ENCODE measurements around the gene IQSEC2.

The IQSEC2 gene

GRCh38 chrX:53262189-53262917, 19.0 kb downstream of the IQSEC2 start:
- no peak overlapping the region for H3K27ac ChIP-seq (ENCODE audit: low read depth, low read length)
- H3K4me1 ChIP-seq (ENCODE audit: insufficient read depth, low read length) = no peaks in the 10 kb centered on the region
- H3K27me3 ChIP-seq (ENCODE audit: control insufficient read depth in 1 of 2, insufficient read depth in 2 of 2, low read length in 2 of 2) = peaks cover 0 to 8% of the 10 kb centered on the region in 2 donors
- no peak overlapping the region for H3K4me3 ChIP-seq (ENCODE audit: low read depth in 1 of 2, low read length in 2 of 2)
- no peak overlapping the region for H3K9ac ChIP-seq (ENCODE audit: low read length)
- H3K36me3 ChIP-seq (ENCODE audit: insufficient read depth, low read length) = no peaks in the 10 kb centered on the region
- H3K9me3 ChIP-seq (ENCODE audit: low read length) = no peaks in the 10 kb centered on the region

- peaks cover 0 to 17% of the 10 kb centered on the region in 2 donors for H3K27me3 ChIP-seq (ENCODE audit: control insufficient read depth in 1 of 2, insufficient read depth in 2 of 2, low read length in 2 of 2)
These were observed 19.9 kb downstream of the IQSEC2 start for GRCh38 chrX:53261355-53261972.

GRCh38 chrX:53260836-53261235, 20.5 kb downstream of the IQSEC2 start:
- no peaks in the 10 kb centered on the region for H3K4me1 ChIP-seq (ENCODE audit: insufficient read depth, low read length)
- H3K9ac ChIP-seq (ENCODE audit: low read length) = no peak overlapping the region
- peaks cover 0 to 19% of the 10 kb centered on the region in 2 donors for H3K27me3 ChIP-seq (ENCODE audit: control insufficient read depth in 1 of 2, insufficient read depth in 2 of 2, low read length in 2 of 2)
- no peaks in the 10 kb centered on the region for H3K9me3 ChIP-seq (ENCODE audit: low read length)
- H3K36me3 ChIP-seq (ENCODE audit: insufficient read depth, low read length) = no peaks in the 10 kb centered on the region
- H3K27ac ChIP-seq (ENCODE audit: low read depth, low read length) = no peak overlapping the region
- H3K4me3 ChIP-seq (ENCODE audit: low read depth in 1 of 2, low read length in 2 of 2) = no peak overlapping the region

More at GRCh38 chrX:53261355-53261972, 19.9 kb downstream of the IQSEC2 start:
- H3K9me3 ChIP-seq (ENCODE audit: low read length) = no peaks in the 10 kb centered on the region
- H3K27ac ChIP-seq (ENCODE audit: low read depth, low read length) = no peak overlapping the region
- no peak overlapping the region for H3K4me3 ChIP-seq (ENCODE audit: low read depth in 1 of 2, low read length in 2 of 2)
- no peak overlapping the region for H3K9ac ChIP-seq (ENCODE audit: low read length)
- no peaks in the 10 kb centered on the region for H3K4me1 ChIP-seq (ENCODE audit: insufficient read depth, low read length)
- no peaks in the 10 kb centered on the region for H3K36me3 ChIP-seq (ENCODE audit: insufficient read depth, low read length)

GRCh38 chrX:53257670-53258423, 23.5 kb downstream of the IQSEC2 start:
- Histone ChIP-seq H3K9me3 (ENCODE audit: low read length) (no peaks in the 10 kb centered on the region), H3K4me1 (ENCODE audit: insufficient read depth, low read length) (no peaks in the 10 kb centered on the region), H3K27me3 (ENCODE audit: control insufficient read depth in 1 of 2, insufficient read depth in 2 of 2, low read length in 2 of 2) (peaks cover 0 to 25% of the 10 kb centered on the region in 2 donors), H3K9ac (ENCODE audit: low read length) (no peak overlapping the region), H3K4me3 (ENCODE audit: low read depth in 1 of 2, low read length in 2 of 2) (no peak overlapping the region), H3K27ac (ENCODE audit: low read depth, low read length) (no peak overlapping the region), H3K36me3 (ENCODE audit: insufficient read depth, low read length) (no peaks in the 10 kb centered on the region)

- Histone ChIP-seq H3K27ac (ENCODE audit: low read depth, low read length) (no peak overlapping the region), H3K4me3 (ENCODE audit: low read depth in 1 of 2, low read length in 2 of 2) (no peak overlapping the region)
These were observed 24.2 kb downstream of the IQSEC2 start for GRCh38 chrX:53257166-53257565.

GRCh38 chrX:53256446-53257041, 24.8 kb downstream of the IQSEC2 start:
- peaks cover 0 to 25% of the 10 kb centered on the region in 2 donors for H3K27me3 ChIP-seq (ENCODE audit: control insufficient read depth in 1 of 2, insufficient read depth in 2 of 2, low read length in 2 of 2)
- no peak overlapping the region for H3K9ac ChIP-seq (ENCODE audit: low read length)
- H3K27ac ChIP-seq (ENCODE audit: low read depth, low read length) = no peak overlapping the region

More at GRCh38 chrX:53257166-53257565, 24.2 kb downstream of the IQSEC2 start:
- H3K36me3 ChIP-seq (ENCODE audit: insufficient read depth, low read length) = no peaks in the 10 kb centered on the region
- no peaks in the 10 kb centered on the region for H3K9me3 ChIP-seq (ENCODE audit: low read length)
- H3K4me1 ChIP-seq (ENCODE audit: insufficient read depth, low read length) = no peaks in the 10 kb centered on the region
- H3K9ac ChIP-seq (ENCODE audit: low read length) = no peak overlapping the region
- peaks cover 0 to 25% of the 10 kb centered on the region in 2 donors for H3K27me3 ChIP-seq (ENCODE audit: control insufficient read depth in 1 of 2, insufficient read depth in 2 of 2, low read length in 2 of 2)

GRCh38 chrX:53255738-53256191, 25.6 kb downstream of the IQSEC2 start:
- no peaks in the 10 kb centered on the region for H3K4me1 ChIP-seq (ENCODE audit: insufficient read depth, low read length)
- no peak overlapping the region for H3K9ac ChIP-seq (ENCODE audit: low read length)
- H3K27ac ChIP-seq (ENCODE audit: low read depth, low read length) = no peak overlapping the region
- peaks cover 0 to 25% of the 10 kb centered on the region in 2 donors for H3K27me3 ChIP-seq (ENCODE audit: control insufficient read depth in 1 of 2, insufficient read depth in 2 of 2, low read length in 2 of 2)
- no peaks in the 10 kb centered on the region for H3K36me3 ChIP-seq (ENCODE audit: insufficient read depth, low read length)
- H3K9me3 ChIP-seq (ENCODE audit: low read length) = no peaks in the 10 kb centered on the region
- H3K4me3 ChIP-seq (ENCODE audit: low read depth in 1 of 2, low read length in 2 of 2) = no peak overlapping the region

More at GRCh38 chrX:53256446-53257041, 24.8 kb downstream of the IQSEC2 start:
- Histone ChIP-seq H3K4me3 (ENCODE audit: low read depth in 1 of 2, low read length in 2 of 2) (no peak overlapping the region), H3K36me3 (ENCODE audit: insufficient read depth, low read length) (no peaks in the 10 kb centered on the region), H3K4me1 (ENCODE audit: insufficient read depth, low read length) (no peaks in the 10 kb centered on the region), H3K9me3 (ENCODE audit: low read length) (no peaks in the 10 kb centered on the region)

- Histone ChIP-seq H3K4me1 (ENCODE audit: insufficient read depth, low read length) (no peaks in the 10 kb centered on the region), H3K9ac (ENCODE audit: low read length) (no peak overlapping the region), H3K36me3 (ENCODE audit: insufficient read depth, low read length) (no peaks in the 10 kb centered on the region), H3K27ac (ENCODE audit: low read depth, low read length) (no peak overlapping the region), H3K27me3 (ENCODE audit: control insufficient read depth in 1 of 2, insufficient read depth in 2 of 2, low read length in 2 of 2) (peaks cover 0 to 28% of the 10 kb centered on the region in 2 donors), H3K4me3 (ENCODE audit: low read depth in 1 of 2, low read length in 2 of 2) (no peak overlapping the region), H3K9me3 (ENCODE audit: low read length) (no peaks in the 10 kb centered on the region)
These were observed 26.6 kb downstream of the IQSEC2 start for GRCh38 chrX:53254570-53255461.

GRCh38 chrX:53253293-53254020, 27.9 kb downstream of the IQSEC2 start:
- Histone ChIP-seq H3K4me1 (ENCODE audit: insufficient read depth, low read length) (no peaks in the 10 kb centered on the region), H3K27me3 (ENCODE audit: control insufficient read depth in 1 of 2, insufficient read depth in 2 of 2, low read length in 2 of 2) (peaks cover 0 to 30% of the 10 kb centered on the region in 2 donors)

GRCh38 chrX:53251307-53251706, 30.1 kb downstream of the IQSEC2 start:
- H3K27me3 ChIP-seq (ENCODE audit: control insufficient read depth in 1 of 2, insufficient read depth in 2 of 2, low read length in 2 of 2) = peaks cover 7 to 12% of the 10 kb centered on the region in 2 donors
- no peaks in the 10 kb centered on the region for H3K9me3 ChIP-seq (ENCODE audit: low read length)
- no peaks in the 10 kb centered on the region for H3K36me3 ChIP-seq (ENCODE audit: insufficient read depth, low read length)
- no peak overlapping the region for H3K9ac ChIP-seq (ENCODE audit: low read length)
- H3K27ac ChIP-seq (ENCODE audit: low read depth, low read length) = no peak overlapping the region
- no peak overlapping the region for H3K4me3 ChIP-seq (ENCODE audit: low read depth in 1 of 2, low read length in 2 of 2)
- no peaks in the 10 kb centered on the region for H3K4me1 ChIP-seq (ENCODE audit: insufficient read depth, low read length)

More at GRCh38 chrX:53253293-53254020, 27.9 kb downstream of the IQSEC2 start:
- Histone ChIP-seq H3K27ac (ENCODE audit: low read depth, low read length) (no peak overlapping the region), H3K9ac (ENCODE audit: low read length) (no peak overlapping the region), H3K9me3 (ENCODE audit: low read length) (no peaks in the 10 kb centered on the region), H3K4me3 (ENCODE audit: low read depth in 1 of 2, low read length in 2 of 2) (no peak overlapping the region), H3K36me3 (ENCODE audit: insufficient read depth, low read length) (no peaks in the 10 kb centered on the region)

All from muscle layer of colon (tissue), 2 donors.